Measurements from ENCODE around the gene GPX4.

DNA sequence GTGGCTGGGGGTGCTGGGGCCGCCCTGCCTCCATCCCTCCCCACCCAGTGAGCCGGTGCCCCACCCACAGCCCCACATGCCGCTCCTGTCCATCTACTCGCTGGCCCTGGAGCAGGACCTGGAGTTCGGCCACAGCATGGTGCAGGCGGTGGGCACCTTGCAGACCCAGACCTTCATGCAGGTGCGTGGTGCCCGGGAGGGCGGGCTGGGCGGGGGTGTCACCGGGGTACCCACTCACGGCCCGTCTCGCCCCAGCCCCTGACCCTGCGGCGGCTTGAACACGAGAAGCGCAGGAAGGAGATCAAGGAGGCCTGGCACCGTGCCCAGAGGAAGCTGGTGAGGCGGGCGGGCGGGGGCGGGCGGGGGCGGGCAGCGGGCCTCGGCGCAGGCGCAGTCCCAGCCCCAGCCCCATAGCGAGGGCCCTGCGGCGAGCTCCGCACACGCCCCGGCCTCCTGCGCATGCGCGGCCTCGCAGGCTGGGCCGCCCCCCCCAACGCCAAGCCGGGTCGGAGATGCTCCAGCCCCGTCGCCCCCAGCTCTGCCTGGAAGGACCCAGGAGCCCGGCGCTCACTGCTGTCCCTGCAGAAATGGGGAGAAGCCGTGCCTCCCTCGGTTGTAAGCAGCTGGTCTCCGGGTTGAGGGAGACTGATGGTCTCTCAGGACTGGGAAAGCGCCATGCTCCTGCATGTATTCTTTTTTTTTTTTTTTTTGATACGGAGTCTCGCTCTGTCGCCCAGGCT lies 29.1 kb upstream of the GPX4 start:
- TF ChIP-seq POLR2A (IDR thresholded peaks at IDR 0.05) (no peak), POLR2AphosphoS5 (IDR thresholded peaks at IDR 0.05) (no peak)
- TF ChIP-seq, protein P1, sequence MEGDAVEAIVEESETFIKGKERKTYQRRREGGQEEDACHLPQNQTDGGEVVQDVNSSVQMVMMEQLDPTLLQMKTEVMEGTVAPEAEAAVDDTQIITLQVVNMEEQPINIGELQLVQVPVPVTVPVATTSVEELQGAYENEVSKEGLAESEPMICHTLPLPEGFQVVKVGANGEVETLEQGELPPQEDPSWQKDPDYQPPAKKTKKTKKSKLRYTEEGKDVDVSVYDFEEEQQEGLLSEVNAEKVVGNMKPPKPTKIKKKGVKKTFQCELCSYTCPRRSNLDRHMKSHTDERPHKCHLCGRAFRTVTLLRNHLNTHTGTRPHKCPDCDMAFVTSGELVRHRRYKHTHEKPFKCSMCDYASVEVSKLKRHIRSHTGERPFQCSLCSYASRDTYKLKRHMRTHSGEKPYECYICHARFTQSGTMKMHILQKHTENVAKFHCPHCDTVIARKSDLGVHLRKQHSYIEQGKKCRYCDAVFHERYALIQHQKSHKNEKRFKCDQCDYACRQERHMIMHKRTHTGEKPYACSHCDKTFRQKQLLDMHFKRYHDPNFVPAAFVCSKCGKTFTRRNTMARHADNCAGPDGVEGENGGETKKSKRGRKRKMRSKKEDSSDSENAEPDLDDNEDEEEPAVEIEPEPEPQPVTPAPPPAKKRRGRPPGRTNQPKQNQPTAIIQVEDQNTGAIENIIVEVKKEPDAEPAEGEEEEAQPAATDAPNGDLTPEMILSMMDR (IDR thresholded peaks at IDR 0.05), result no peak
